Measurements from ENCODE around the gene NPTX2. TPM values are rescaled to one million over a fixed set of nuclear protein-coding genes. Genes with fewer than 3 reads are reported as not detected.

NPTX2 gene
- total and polyA plus RNA-seq, 5 donors: 0.99 to 3.8 (median 3.3) TPM

DNA sequence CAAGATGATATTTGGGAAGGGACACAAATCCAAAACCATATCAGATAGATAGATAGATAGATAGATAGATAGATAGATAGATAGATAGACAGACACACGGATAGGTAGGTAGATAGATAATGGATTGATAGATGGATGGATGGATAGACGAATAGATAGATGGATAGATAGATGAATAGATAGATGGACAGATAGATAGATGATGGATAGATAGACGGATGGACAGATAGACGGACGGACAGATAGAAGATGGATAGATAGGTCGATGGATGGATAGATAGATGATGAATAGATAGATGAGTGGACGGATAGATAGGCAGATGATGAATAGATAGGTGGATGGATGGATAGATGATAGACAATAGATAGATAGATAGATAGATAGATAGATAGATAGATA, 39.8 kb downstream of the NPTX2 start:
- 90% methylated on average over 7 of the region's 7 CpGs for WGBS
- intact Hi-C loops (cut with DNase I): no loop called here

DNA sequence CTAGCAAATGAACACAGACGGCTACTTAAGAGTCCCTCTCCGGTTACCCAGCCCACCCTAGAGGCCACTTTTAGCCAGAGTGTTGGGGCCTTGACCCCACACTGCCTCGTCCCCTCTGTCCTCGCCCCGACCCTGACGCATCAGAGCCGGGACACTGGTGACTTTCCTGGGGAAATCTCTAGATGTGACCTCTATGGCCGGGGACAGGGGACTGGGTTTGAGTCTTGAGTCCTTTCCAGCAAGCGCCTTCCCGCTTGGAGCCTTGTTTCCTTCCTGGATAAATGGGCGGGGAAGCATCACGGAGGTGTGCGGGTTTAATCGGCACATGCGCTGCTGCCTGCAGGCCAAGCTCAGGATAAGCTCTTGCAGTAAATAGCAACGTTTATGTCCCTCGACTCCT, 40.7 kb downstream of the NPTX2 start:
- DNase-seq (no peak), ATAC-seq (no peak)
- Histone ChIP-seq H3K4me3 (ENCODE audit: low read length) (no peak overlapping the region), H3K4me1 (ENCODE audit: control insufficient read depth, insufficient read depth, low read length) (no peaks in the 10 kb centered on the region), H3K27ac (ENCODE audit: low read length) (no peak overlapping the region), H3K27me3 (ENCODE audit: control insufficient read depth, insufficient read depth) (no peaks in the 10 kb centered on the region), H3K9me3 (ENCODE audit: control insufficient read depth, low read length) (no peaks in the 10 kb centered on the region)
- intact Hi-C loops (cut with DNase I): no loop called here
- WGBS: 69% methylated on average over 17 of the region's 17 CpGs

More for the DNA sequence above, 39.8 kb downstream of the NPTX2 start:
- Histone ChIP-seq H3K4me3 (ENCODE audit: low read length) (no peak overlapping the region), H3K4me1 (ENCODE audit: control insufficient read depth, insufficient read depth, low read length) (no peaks in the 10 kb centered on the region), H3K27me3 (ENCODE audit: control insufficient read depth, insufficient read depth) (no peaks in the 10 kb centered on the region), H3K9me3 (ENCODE audit: control insufficient read depth, low read length) (no peaks in the 10 kb centered on the region), H3K27ac (ENCODE audit: low read length) (no peak overlapping the region)
- DNase-seq (no peak), ATAC-seq (no peak)

DNA sequence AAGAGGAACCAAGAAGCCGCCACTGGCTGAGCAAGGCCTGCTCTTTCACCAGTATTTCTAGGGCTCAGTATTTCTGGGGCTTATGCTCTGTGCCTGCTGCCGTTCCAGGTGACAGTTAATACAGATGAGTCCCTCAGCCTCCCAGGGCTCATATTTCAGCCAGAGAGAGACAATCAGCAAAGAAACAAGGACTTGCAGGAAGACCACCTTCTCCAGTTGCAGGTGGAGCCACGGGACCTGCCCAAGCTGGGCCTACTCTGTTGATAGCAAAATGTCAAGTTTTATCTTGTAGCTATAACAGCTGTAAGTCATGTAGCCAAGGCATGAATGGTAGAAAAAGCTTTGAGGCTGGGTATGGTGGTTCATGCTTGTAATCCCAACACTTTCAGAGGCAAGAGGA, 42.7 kb downstream of the NPTX2 start:
- Histone ChIP-seq H3K27ac (ENCODE audit: low read length) (no peak overlapping the region), H3K27me3 (ENCODE audit: control insufficient read depth, insufficient read depth) (no peaks in the 10 kb centered on the region), H3K4me1 (ENCODE audit: control insufficient read depth, insufficient read depth, low read length) (no peaks in the 10 kb centered on the region), H3K4me3 (ENCODE audit: low read length) (no peak overlapping the region), H3K9me3 (ENCODE audit: control insufficient read depth, low read length) (peaks cover 3% of the 10 kb centered on the region)
- ATAC-seq (no peak), DNase-seq (no peak)
- intact Hi-C loops (cut with DNase I): no loop called here
- 59% methylated on average over 3 of the region's 3 CpGs for WGBS

DNA sequence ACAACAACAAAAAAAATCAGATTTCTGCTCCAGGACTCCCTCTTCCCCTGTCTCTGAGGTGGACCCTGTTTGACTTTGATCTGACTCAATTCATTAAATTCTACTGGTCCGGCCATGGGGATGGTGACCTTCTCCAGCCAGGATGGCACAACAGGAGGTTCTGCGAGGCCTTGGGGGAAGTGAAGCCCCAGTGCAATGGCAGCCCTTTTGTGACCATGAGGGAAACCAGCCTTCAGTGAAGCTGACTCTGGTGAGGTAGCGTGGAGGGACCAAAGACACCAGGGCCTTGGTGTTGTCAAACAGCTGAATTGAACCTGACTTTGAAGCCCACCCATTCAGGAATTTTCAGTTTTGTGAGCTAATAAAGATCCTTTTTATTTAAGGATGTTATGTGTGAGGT, 44.5 kb downstream of the NPTX2 start:
- Histone ChIP-seq H3K27me3 (ENCODE audit: control insufficient read depth, insufficient read depth) (no peaks in the 10 kb centered on the region), H3K9me3 (ENCODE audit: control insufficient read depth, low read length) (peaks cover 3% of the 10 kb centered on the region), H3K4me3 (ENCODE audit: low read length) (no peak overlapping the region), H3K27ac (ENCODE audit: low read length) (no peak overlapping the region), H3K4me1 (ENCODE audit: control insufficient read depth, insufficient read depth, low read length) (no peaks in the 10 kb centered on the region)
- intact Hi-C loops (cut with DNase I): no loop called here
- DNase-seq (no peak), ATAC-seq (no peak)
- 92% methylated on average over 3 of the region's 3 CpGs for WGBS

DNA sequence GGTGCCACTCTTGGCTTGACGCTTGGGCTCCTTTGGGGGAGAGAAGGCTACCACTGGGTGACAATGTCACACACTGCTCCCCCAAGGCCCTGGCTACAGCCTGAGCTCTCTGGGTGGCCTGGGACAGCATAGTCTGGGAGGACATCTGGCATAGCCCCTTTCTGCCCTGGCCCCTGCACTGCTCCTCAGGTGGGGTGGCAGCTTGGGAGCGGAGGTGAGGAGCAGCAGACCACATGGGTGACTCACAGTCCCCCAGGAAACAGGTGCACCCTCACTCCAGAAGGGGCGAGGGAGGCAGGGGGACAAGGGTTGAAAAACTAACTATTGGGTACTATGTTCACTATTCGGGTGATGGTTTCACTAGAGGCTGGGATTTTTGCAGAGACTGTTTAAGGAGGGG, 45.2 kb downstream of the NPTX2 start:
- Histone ChIP-seq H3K27me3 (ENCODE audit: control insufficient read depth, insufficient read depth) (no peaks in the 10 kb centered on the region), H3K4me1 (ENCODE audit: control insufficient read depth, insufficient read depth, low read length) (no peaks in the 10 kb centered on the region), H3K27ac (ENCODE audit: low read length) (no peak overlapping the region), H3K4me3 (ENCODE audit: low read length) (no peak overlapping the region), H3K9me3 (ENCODE audit: control insufficient read depth, low read length) (peaks cover 3% of the 10 kb centered on the region)
- no peak for DNase-seq
- WGBS: 87% methylated on average over 4 of the region's 4 CpGs
- ATAC-seq: no peak
- intact Hi-C loops (cut with DNase I): no loop called here

DNA sequence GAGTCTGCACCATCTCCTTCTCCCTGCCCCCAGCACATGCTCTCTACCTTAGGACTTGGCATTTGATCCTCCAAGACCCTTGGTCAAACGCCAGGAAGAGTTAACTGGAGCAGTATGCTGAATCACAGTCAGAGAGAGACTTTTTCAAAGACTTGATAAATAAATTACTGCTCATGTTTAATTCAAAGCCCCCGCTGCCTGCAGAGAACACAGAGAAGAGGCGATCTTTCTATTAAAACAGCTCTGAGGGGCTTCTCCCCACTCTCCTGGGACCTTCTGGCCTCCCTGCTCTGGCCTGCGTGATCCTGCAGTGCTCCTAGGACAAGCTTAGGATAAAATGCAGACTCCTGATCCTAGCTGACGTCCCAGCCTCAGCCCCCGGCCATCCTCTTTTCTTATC, 47.8 kb downstream of the NPTX2 start:
- Histone ChIP-seq H3K27me3 (ENCODE audit: control insufficient read depth, insufficient read depth) (no peaks in the 10 kb centered on the region), H3K9me3 (ENCODE audit: control insufficient read depth, low read length) (peaks cover 3% of the 10 kb centered on the region), H3K4me3 (ENCODE audit: low read length) (no peak overlapping the region), H3K4me1 (ENCODE audit: control insufficient read depth, insufficient read depth, low read length) (no peaks in the 10 kb centered on the region), H3K27ac (ENCODE audit: low read length) (no peak overlapping the region)
- DNase-seq: no peak
- ATAC-seq: no peak
- intact Hi-C loops (cut with DNase I): no loop called here
- WGBS: 70% methylated on average over 6 of the region's 6 CpGs

DNA sequence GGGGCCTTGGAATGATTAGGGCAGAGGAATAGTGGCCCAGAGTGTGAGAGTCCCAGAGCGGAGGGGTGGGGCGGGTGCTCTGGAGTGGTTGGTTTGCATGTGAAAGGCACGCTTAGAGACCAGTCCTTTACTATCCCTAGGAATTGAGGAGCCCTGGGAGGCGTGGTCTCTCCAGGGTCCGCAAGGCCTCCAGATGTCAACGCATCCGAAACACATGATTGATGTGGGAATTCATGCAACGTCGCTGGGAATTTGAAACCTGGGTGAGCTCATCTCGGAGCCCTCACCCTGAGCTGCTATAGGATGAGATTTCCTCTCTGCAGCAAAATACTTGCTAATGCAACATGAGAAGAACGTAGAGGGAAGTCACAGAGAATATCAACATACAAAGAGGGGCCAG, 51.2 kb downstream of the NPTX2 start:
- intact Hi-C loops (cut with DNase I): no loop called here
- H3K4me1 ChIP-seq (ENCODE audit: control insufficient read depth, insufficient read depth, low read length): no peaks in the 10 kb centered on the region
- WGBS: 19% methylated on average over 11 of the region's 11 CpGs
- peaks cover 3% of the 10 kb centered on the region for H3K9me3 ChIP-seq (ENCODE audit: control insufficient read depth, low read length)
- ATAC-seq (no peak), DNase-seq (no peak)
- H3K27ac ChIP-seq (ENCODE audit: low read length): no peak overlapping the region
- H3K27me3 ChIP-seq (ENCODE audit: control insufficient read depth, insufficient read depth): no peaks in the 10 kb centered on the region
- no peak overlapping the region for H3K4me3 ChIP-seq (ENCODE audit: low read length)

DNA sequence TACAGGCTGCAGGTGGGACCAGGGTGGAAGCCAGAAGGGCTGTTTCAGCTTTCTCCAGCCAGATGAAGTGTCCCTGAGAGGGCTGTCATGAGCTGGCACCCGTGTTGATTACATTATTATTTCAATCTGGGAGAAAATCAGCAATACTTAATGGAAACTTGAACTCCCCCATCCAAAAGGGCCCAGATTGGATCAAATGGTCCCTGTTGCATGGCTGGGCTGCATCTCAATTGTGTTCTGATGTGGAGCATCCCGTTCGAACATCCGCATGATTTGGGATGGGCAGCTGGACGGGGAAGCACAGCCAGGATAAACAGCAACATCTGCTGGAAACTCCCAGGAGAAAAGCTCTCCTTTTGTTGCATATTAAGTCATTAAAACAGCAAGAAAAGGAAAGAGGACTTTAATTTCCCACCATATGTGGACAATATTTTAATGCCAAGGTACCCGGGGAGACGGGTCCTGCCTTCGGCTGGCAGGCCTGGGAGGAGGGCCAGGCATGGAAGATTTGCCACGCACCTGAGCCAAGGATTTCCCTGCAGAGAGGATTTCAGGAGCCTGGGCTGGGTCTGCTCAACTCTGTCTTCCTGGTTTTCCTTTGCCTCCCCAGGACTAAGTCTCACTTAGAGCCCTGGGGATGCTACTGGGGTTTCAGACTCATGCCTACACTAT, 52.4 kb downstream of the NPTX2 start:
- DNase-seq (no peak), ATAC-seq (no peak)
- H3K9me3 ChIP-seq (ENCODE audit: control insufficient read depth, low read length): no peaks in the 10 kb centered on the region
- 50% methylated on average over 9 of the region's 9 CpGs for WGBS
- H3K4me3 ChIP-seq (ENCODE audit: low read length): no peak overlapping the region
- no peaks in the 10 kb centered on the region for H3K27me3 ChIP-seq (ENCODE audit: control insufficient read depth, insufficient read depth)
- no peaks in the 10 kb centered on the region for H3K4me1 ChIP-seq (ENCODE audit: control insufficient read depth, insufficient read depth, low read length)
- intact Hi-C loops (cut with DNase I): no loop called here
- H3K27ac ChIP-seq (ENCODE audit: low read length): no peak overlapping the region

DNA sequence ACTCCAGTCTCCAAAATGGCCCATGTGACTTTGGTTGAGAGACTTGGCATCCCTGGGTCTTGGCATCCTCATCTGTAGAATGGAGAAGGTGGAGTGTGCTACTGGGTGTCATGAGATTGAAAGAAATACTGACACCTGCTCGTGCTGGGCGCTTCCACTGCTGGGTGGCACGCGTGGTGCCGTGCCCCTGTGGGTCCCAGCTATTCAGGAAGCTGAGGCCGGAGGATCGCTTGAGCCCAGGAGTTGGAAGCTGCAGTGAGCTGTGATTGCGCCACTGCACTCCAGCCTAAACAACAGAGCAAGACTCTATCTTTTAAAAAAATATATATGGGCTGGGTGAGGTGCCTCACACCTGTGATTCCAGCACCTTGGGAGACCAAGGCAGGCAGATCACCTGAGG, 53.1 kb downstream of the NPTX2 start:
- WGBS: 85% methylated on average over 8 of the region's 8 CpGs
- Histone ChIP-seq H3K4me1 (ENCODE audit: control insufficient read depth, insufficient read depth, low read length) (no peaks in the 10 kb centered on the region), H3K4me3 (ENCODE audit: low read length) (no peak overlapping the region), H3K9me3 (ENCODE audit: control insufficient read depth, low read length) (no peaks in the 10 kb centered on the region), H3K27me3 (ENCODE audit: control insufficient read depth, insufficient read depth) (no peaks in the 10 kb centered on the region), H3K27ac (ENCODE audit: low read length) (no peak overlapping the region)
- intact Hi-C loops (cut with DNase I): no loop called here
- DNase-seq (no peak), ATAC-seq (no peak)

DNA sequence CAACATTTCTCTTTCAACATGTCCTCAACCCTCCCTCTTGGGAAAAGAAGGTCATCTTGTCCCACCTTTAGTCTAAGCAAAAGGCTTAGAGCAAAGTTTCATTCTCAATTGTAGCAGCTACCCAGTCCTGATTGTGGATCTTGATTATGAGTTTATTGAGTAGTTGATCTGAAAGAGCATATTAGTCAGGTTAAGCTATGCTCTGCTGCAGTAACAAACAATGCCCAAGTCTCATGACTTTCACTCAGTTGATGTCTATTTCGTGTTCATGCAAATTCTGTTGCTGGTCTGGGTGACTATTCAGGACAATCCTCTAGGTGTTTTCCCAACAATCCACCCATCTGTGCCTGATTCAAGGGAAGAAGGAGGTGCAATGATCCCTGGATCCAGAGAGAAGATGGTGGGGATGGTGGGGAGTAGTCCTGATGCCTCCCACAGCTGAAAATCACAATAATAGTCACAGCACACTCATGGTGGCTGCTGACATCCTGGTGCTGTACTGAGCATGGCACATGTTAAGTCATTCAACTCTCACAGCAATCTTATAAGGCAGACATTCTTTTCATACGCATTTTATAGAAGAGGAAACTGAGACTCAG, 54.7 kb downstream of the NPTX2 start:
- Histone ChIP-seq H3K27ac (ENCODE audit: low read length) (no peak overlapping the region), H3K9me3 (ENCODE audit: control insufficient read depth, low read length) (no peaks in the 10 kb centered on the region), H3K27me3 (ENCODE audit: control insufficient read depth, insufficient read depth) (peaks cover under 1% of the 10 kb centered on the region), H3K4me3 (ENCODE audit: low read length) (no peak overlapping the region), H3K4me1 (ENCODE audit: control insufficient read depth, insufficient read depth, low read length) (no peaks in the 10 kb centered on the region)
- WGBS: 44% methylated on average over 2 of the region's 2 CpGs
- intact Hi-C loops (cut with DNase I): no loop called here
- DNase-seq: no peak
- ATAC-seq: no peak

DNA sequence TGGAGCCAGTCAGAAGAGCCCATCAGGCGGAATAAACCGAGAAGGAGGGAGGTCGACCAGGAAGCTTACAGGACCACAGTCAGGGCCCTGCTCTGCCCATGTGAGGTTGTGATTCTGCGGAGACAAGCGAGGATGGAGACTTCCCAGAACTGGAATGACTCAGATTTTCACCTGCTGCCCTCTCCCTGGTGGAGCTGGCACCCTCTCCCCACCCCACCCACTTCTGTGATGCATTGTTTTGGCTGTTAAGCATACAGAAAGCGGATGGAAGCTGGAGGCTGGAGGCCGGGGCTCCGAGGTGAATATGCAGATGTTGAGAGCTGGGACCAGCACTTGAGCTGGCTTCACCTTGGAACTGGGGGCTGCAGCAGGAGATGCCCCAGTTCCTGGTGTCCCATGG, 57.4 kb downstream of the NPTX2 start:
- Histone ChIP-seq H3K4me1 (ENCODE audit: control insufficient read depth, insufficient read depth, low read length) (no peaks in the 10 kb centered on the region), H3K27me3 (ENCODE audit: control insufficient read depth, insufficient read depth) (peaks cover 2% of the 10 kb centered on the region), H3K4me3 (ENCODE audit: low read length) (no peak overlapping the region), H3K27ac (ENCODE audit: low read length) (no peak overlapping the region), H3K9me3 (ENCODE audit: control insufficient read depth, low read length) (peaks cover 3% of the 10 kb centered on the region)
- intact Hi-C loops (cut with DNase I): no loop called here
- 73% methylated on average over 8 of the region's 8 CpGs for WGBS
- DNase-seq (no peak), ATAC-seq (no peak)

DNA sequence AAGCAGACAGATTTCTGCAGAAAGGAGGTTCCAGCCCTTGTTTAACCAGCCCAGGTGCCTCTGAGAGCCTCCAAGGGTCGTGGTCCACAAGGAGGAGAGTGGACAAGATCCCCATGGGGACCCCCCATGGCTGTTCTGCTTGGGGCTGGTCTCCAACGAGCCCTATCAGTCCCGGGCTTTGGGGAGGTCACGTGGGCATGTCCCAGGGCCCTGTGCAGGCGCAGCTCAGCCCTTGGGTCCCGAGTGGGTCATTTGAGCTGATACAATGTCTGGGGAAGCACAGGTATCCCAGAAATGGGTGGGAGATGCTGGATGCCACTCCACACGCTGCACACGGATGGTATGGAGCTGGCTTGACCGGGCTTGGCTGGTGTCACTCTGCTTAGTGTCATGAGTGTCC, 57.8 kb downstream of the NPTX2 start:
- ATAC-seq (no peak), DNase-seq (no peak)
- Histone ChIP-seq H3K4me3 (ENCODE audit: low read length) (no peak overlapping the region), H3K27ac (ENCODE audit: low read length) (no peak overlapping the region), H3K9me3 (ENCODE audit: control insufficient read depth, low read length) (peaks cover 3% of the 10 kb centered on the region), H3K4me1 (ENCODE audit: control insufficient read depth, insufficient read depth, low read length) (no peaks in the 10 kb centered on the region), H3K27me3 (ENCODE audit: control insufficient read depth, insufficient read depth) (peaks cover 2% of the 10 kb centered on the region)
- intact Hi-C loops (cut with DNase I): no loop called here
- WGBS: 60% methylated on average over 9 of the region's 9 CpGs
